Ascending aorta (tissue), 2 donors: ENCODE results near the gene ZNF784. TPM values are rescaled to one million over a fixed set of nuclear protein-coding genes. Genes with fewer than 3 reads are reported as not detected.

Experiments used
- DNase-seq, 2 donors: peaks; one replicate each; pipeline ENCODE4 v3.0.0-alpha.2; 2019; ENCODE audit warnings: low spot score in 2 of 2
- H3K27ac ChIP-seq, 2 donors: fragments of 200-600 bp; sonication (generic); one replicate each; pipeline ENCODE4 v1.5.1; 2016 to 2017; ENCODE audit warnings: mild to moderate bottlenecking in 1 of 2
- H3K27me3 ChIP-seq: fragments of 200-600 bp; sonication (generic); one replicate; pipeline ENCODE4 v1.5.1; 2017
- H3K36me3 ChIP-seq, 2 donors: fragments of 200-600 bp; sonication (generic); one replicate each; pipeline ENCODE4 v1.5.1; 2016
- H3K4me1 ChIP-seq, 2 donors: fragments of 200-600 bp; sonication (generic); one replicate each; pipeline ENCODE4 v1.5.1; 2016 to 2017; ENCODE audit warnings: mild to moderate bottlenecking in 1 of 2
- H3K4me3 ChIP-seq, 2 donors: fragments of 200-600 bp; sonication (generic); one replicate each; pipeline ENCODE4 v1.5.1; 2016 to 2017; ENCODE audit warnings: mild to moderate bottlenecking in 1 of 2
- H3K9me3 ChIP-seq, 2 donors: fragments of 200-600 bp; sonication (generic); one replicate each; pipeline ENCODE4 v1.5.1; 2016
- CTCF ChIP-seq, 3 experiments: fragments of 200-600 bp in 2 of 3; fragments of 450-650 bp in 1 of 3; sonication (generic) in 2 of 3; IDR thresholded peaks; one replicate each; pipeline ENCODE4 v1.5.1; 2016 to 2019; ENCODE audit warnings: antibody characterized with exemption in 3 of 3, mild to moderate bottlenecking in 1 of 3, moderate library complexity in 1 of 3
- intact Hi-C: fragments of 100-400 bp; cut with DNase I; formaldehyde crosslinking; loops from one replicate; pipeline ENCODE4 v1.15.1; 2023
- total RNA-seq: library from RNA; depleted of rRNA; stranded (reverse); fragments of >200 nt; gene quantifications from one replicate; pipeline ENCODE4 v1.1.0, GENCODE V29; 2016

Gene ZNF784
- total RNA-seq, 1 donor from 2014 or later, result 14.7 TPM

- peaks cover 3 to 10% of the 10 kb centered on the region in 2 donors for H3K36me3 ChIP-seq
- DNase-seq, result no peak
- no peaks in the 10 kb centered on the region for H3K9me3 ChIP-seq
- TF ChIP-seq CTCF (IDR thresholded peaks at IDR 0.05), result peak in 1 of 3 experiments; percentile 7
- intact Hi-C loops, result loop anchor here (5.0 kb wide), 1 partner anchor 261 kb away; the partner anchor contains the start of gene RPL28
- H3K27me3 ChIP-seq, result no peaks in the 10 kb centered on the region
- H3K4me1 ChIP-seq, result peaks cover 3 to 16% of the 10 kb centered on the region in 2 donors
- H3K4me3 ChIP-seq, result peak overlapping the region; percentile 87 to 89
- H3K27ac ChIP-seq, result peak overlapping the region; percentile 74 to 80
Observed at GRCh38 chr19:55648585-55649267, 24.4 kb upstream of the ZNF784 start.

DNA sequence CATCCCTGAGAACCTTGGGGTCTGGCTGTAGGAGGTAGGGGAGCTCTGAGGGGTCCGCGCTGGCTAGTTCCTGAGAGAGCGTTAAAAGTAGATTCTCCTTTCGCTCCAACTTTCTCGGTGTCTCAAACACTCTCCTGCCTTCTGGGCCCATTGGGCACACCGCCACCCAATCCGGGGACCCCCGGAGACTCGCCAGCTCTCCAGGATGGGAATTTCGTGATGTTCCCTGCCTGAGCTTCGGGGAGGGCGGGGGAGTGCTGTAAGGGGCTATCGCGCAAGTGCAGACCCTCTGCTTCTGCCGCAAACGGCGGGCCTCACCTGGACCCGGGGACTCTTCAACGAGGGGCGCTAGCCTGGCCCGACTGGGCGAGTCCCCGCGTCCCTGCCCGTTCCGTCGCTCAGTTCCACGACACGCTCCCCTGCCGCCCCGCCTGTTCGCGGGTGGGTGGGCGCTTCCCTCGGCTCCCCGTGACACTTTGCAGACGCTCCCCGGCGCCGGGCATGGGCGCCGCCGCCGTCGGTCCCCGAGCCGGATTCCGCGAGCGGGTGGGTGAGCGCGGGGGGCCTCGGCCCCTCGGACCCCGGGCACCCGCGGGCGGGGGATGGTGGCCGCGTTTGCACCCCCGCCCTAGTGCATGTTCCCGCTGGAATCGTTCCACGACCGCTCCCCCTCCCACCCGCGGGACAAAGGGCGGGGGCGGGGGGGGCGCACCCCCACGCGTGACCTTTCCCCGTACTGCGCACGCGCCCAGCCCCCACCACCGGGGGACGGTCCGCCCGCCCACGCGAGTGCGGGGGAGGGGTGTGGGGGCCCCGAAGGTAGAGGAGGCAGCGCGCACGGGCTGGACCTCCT lies 23.6 kb upstream of the ZNF784 start, which contains the start of gene CCDC106:
CCDC106 (plus strand) TSS at position 481 of the 853 bp plus-strand sequence. CDS start 835 bp downstream, outside the sequence.
- H3K4me3 ChIP-seq, result peak within 1 kb of the TSS; percentile 87 to 89
- intact Hi-C loops, result loop anchor here (5.0 kb wide), 1 partner anchor 261 kb away; the partner anchor contains the start of gene RPL28
- H3K27ac ChIP-seq, result peak within 1 kb of the TSS; percentile 74 to 80
- H3K4me1 ChIP-seq, result peaks cover 5 to 16% of the 10 kb centered on the region in 2 donors
- TF ChIP-seq CTCF (IDR thresholded peaks at IDR 0.05), result no peak
- H3K36me3 ChIP-seq, result peaks cover 3 to 10% of the 10 kb centered on the region in 2 donors
- H3K27me3 ChIP-seq, result no peaks in the 10 kb centered on the region
- no peaks in the 10 kb centered on the region for H3K9me3 ChIP-seq
- peak in 1 of 2 donors; percentile 81 for DNase-seq

DNA sequence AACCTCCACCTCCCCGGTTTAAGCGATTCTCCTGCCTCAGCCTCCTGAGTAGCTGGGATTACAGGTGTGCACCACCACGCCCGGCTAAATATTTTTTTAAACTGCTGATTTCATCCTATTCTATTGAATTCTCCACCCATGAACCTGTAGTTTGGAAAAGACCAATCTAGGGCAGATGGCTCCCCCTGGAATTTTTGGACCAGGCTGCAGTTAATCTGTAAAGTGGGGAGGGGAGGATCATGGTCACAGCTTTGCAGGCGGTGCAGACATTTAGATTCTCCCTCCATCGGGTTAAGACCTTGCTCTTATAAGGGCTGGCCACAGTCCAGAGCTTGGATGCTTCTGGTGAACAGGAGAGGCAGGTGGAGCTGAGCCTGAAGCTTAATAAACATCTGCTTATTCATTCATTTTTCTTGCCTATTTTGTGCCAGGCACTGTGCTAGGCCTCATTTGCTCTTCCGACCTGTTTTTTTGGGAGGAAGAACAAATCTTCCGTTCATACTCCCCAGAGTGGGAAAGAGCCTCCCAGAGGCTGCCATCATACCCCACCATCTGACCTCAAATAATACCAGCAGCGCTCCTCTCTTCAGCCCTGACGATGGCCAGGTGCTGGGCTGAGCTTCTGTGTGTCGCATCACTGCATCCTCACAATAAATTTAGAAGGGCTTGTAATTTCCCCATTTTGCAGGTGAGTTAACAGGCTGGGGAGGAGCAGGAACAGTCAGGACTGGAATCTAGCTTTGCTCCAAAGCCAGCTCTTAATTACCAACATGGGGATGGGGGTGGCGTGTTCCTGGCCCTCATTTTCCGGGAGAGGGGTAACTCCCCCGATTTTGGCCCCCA lies 22.7 kb upstream of the ZNF784 start:
- peaks cover 10 to 16% of the 10 kb centered on the region in 2 donors for H3K4me1 ChIP-seq
- H3K27ac ChIP-seq, result peak overlapping the region; percentile 74 to 80
- peaks cover 3 to 10% of the 10 kb centered on the region in 2 donors for H3K36me3 ChIP-seq
- TF ChIP-seq CTCF (IDR thresholded peaks at IDR 0.05), result no peak
- intact Hi-C loops, result loop anchor here (5.0 kb wide), 1 partner anchor 260 kb away; the partner anchor contains the start of gene RPL28
- H3K27me3 ChIP-seq, result no peaks in the 10 kb centered on the region
- no peak for DNase-seq
- H3K9me3 ChIP-seq, result no peaks in the 10 kb centered on the region
- H3K4me3 ChIP-seq, result peak overlapping the region; percentile 87 to 89

DNA sequence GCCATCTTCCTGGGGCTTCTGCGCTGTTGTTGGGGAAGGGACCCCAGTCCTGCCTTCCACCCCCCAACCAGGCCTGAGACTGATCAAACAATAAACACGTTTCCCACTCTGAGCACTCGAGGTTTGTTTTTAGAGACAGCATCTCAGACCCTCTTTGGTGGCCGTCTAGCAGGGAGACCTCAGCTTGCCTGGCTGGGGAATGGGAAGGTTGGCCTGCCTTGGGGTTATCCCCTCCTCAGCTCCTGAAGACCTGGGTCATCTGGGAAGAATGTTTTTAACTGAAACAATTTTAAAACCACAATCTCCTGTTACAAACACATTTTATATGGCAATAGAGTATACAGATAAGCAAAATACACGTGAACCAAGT lies 21.1 kb upstream of the ZNF784 start:
- no peak for TF ChIP-seq CTCF (IDR thresholded peaks at IDR 0.05)
- no peaks in the 10 kb centered on the region for H3K9me3 ChIP-seq
- no peak for DNase-seq
- intact Hi-C loops, result loop anchor here (5.0 kb wide), 1 partner anchor 258 kb away; the partner anchor contains the start of gene RPL28
- no peaks in the 10 kb centered on the region for H3K27me3 ChIP-seq
- H3K4me3 ChIP-seq, result no peak overlapping the region
- H3K36me3 ChIP-seq, result peaks cover 3 to 10% of the 10 kb centered on the region in 2 donors
- H3K27ac ChIP-seq, result no peak overlapping the region
- H3K4me1 ChIP-seq, result peaks cover 11 to 16% of the 10 kb centered on the region in 2 donors
